K562 (cell line): ENCODE results near the gene CHPF2. TPM values are rescaled to one million over a fixed set of nuclear protein-coding genes. Genes with fewer than 3 reads are reported as not detected.

Source experiments
- ATAC-seq: fragments of 200-7000 bp; cut with Tn5 transposase; 3 replicates; pipeline ENCODE4 v1.9.1; 2020; ENCODE audit warnings: moderate library complexity
- BruUV-seq: library from RNA; stranded (reverse); fragments of 400-500 nt; replicated peaks from 2 replicates; lab custom pipeline; 2021; lab: Mats Ljungman, UMichigan
- CTCF ChIA-PET: fragments of 300-600 bp; formaldehyde crosslinking; extraction: SDS; loops from one replicate; lab custom pipeline; 2021; ENCODE audit warnings: low intra/inter-chr PET ratio; lab: Yijun Ruan, JAX
- POLR2A ChIA-PET: fragments of 300-600, 350-650 bp; sonication (Branson Sonifier 250); formaldehyde crosslinking; extraction: SDS; loops from one replicate; lab custom pipeline; 2021; ENCODE audit warnings: antibody characterized with exemption, inconsistent platforms; lab: Yijun Ruan, JAX
- DNase-seq, 4 experiments: peaks; one replicate each; pipeline versions ENCODE4 v3.0.0 to v3.0.0-alpha.2; 2011 to 2018; ENCODE audit warnings: low spot score in 3 of 4, mixed read lengths in 3 of 4; ENCODE audit errors: extremely low read depth in 1 of 4
- FAIRE-seq: peaks from 2 replicates; lab custom pipeline; 2011; peaks lifted over from hg19 to GRCh38; lab: Jason Lieb, UNC
- H2AFZ ChIP-seq: 2 replicates; pipeline ENCODE4 v1.6.0; 2011; ENCODE audit warnings: low read depth, low read length, control low read depth, inconsistent platforms
- H3K27ac ChIP-seq: fragments of 200-600 bp; 3 replicates; pipeline ENCODE4 v1.8.0; 2011; ENCODE audit warnings: low read depth, mild to moderate bottlenecking, control low read depth, inconsistent platforms, low read length, moderate library complexity, mixed read lengths; ENCODE audit errors: extremely low read depth
- H3K27me3 ChIP-seq, 2 experiments: fragments of 300-600 bp in 1 of 2; 2 replicates in 1 of 2; 3 replicates in 1 of 2; pipeline versions ENCODE4 v1.6.0 to v1.8.0; 2011; ENCODE audit warnings: inconsistent platforms in 2 of 2, low read length in 2 of 2, mild to moderate bottlenecking in 1 of 2, mixed read lengths in 1 of 2, moderate library complexity in 1 of 2; ENCODE audit not compliant: control insufficient read depth in 2 of 2, insufficient read depth in 2 of 2
- H3K36me3 ChIP-seq: fragments of 300-600 bp; 3 replicates; pipeline ENCODE4 v1.8.0; 2011; ENCODE audit warnings: mild to moderate bottlenecking, low read length, inconsistent platforms; ENCODE audit not compliant: control insufficient read depth, insufficient read depth
- H3K4me1 ChIP-seq, 2 experiments: fragments of 200-600 bp in 1 of 2; replicated peaks in 1 of 2; 2 replicates in 1 of 2; 3 replicates in 1 of 2; pipeline versions ENCODE4 v1.5.1 to v1.8.0; 2011; ENCODE audit warnings: inconsistent platforms in 2 of 2, low read length in 2 of 2, mild to moderate bottlenecking in 1 of 2, mixed read lengths in 1 of 2, moderate library complexity in 1 of 2; ENCODE audit not compliant: control insufficient read depth in 2 of 2, insufficient read depth in 2 of 2
- H3K4me2 ChIP-seq: 2 replicates; pipeline ENCODE4 v1.6.1; 2011; ENCODE audit warnings: low read length, control low read depth, inconsistent platforms, mixed read lengths; ENCODE audit not compliant: insufficient read depth
- H3K4me3 ChIP-seq: fragments of 200-600 bp; sonication (generic), shearing (Covaris generic); 2 replicates; pipeline ENCODE4 v1.5.1; 2016; ENCODE audit warnings: control low read depth, inconsistent platforms
- H3K79me2 ChIP-seq: fragments of 200-600 bp; 3 replicates; pipeline ENCODE4 v1.8.0; 2011; ENCODE audit warnings: low read length, inconsistent platforms; ENCODE audit not compliant: control insufficient read depth, insufficient read depth
- H3K9ac ChIP-seq, 2 experiments: 2 replicates each; pipeline versions ENCODE4 v1.6.0 to v1.6.1; 2011; ENCODE audit warnings: low read depth in 2 of 2, low read length in 2 of 2, control low read depth in 1 of 2, inconsistent platforms in 1 of 2, mild to moderate bottlenecking in 1 of 2, mixed read lengths in 1 of 2; ENCODE audit not compliant: insufficient read depth in 1 of 2
- H3K9me1 ChIP-seq: one replicate; pipeline ENCODE4 v1.6.0; 2011; ENCODE audit warnings: inconsistent platforms, mild to moderate bottlenecking, low read length, moderate library complexity; ENCODE audit not compliant: control insufficient read depth, insufficient read depth
- H3K9me3 ChIP-seq: replicated peaks from 2 replicates; pipeline ENCODE4 v1.5.1; 2011; ENCODE audit warnings: low read depth, low read length, inconsistent platforms; ENCODE audit not compliant: control insufficient read depth, insufficient read depth
- H4K20me1 ChIP-seq: replicated peaks from 2 replicates; pipeline ENCODE4 v1.6.1; 2011; ENCODE audit warnings: low read length, inconsistent platforms, mixed read lengths; ENCODE audit not compliant: control insufficient read depth, insufficient read depth
- ARID2 ChIP-seq: fragments of 450-650 bp; IDR thresholded peaks from 2 replicates; pipeline ENCODE4 v1.6.1; 2017; ENCODE audit warnings: antibody characterized with exemption, mild to moderate bottlenecking
- ASH1L ChIP-seq: fragments of 450-650 bp; IDR thresholded peaks from 2 replicates; pipeline ENCODE4 v1.6.1; 2018; ENCODE audit warnings: borderline replicate concordance, mild to moderate bottlenecking, low read depth; ENCODE audit not compliant: partially characterized antibody
- HNRNPH1 ChIP-seq: fragments of 200-400 bp; formaldehyde crosslinking; optimal IDR thresholded peaks from 2 replicates; pipeline ENCODE3; 2017; ENCODE audit warnings: low read depth, mild to moderate bottlenecking, low read length, moderate library complexity
- MEF2D ChIP-seq: conservative IDR thresholded peaks from 2 replicates; pipeline ENCODE4 v1.6.1; 2016; ENCODE audit warnings: low read depth, missing genetic modification characterization, missing compliant biosample characterization
- SIRT6 ChIP-seq: IDR thresholded peaks from one replicate; pipeline ENCODE4 v1.6.1; 2012; ENCODE audit warnings: low read depth, mild to moderate bottlenecking, control low read depth, inconsistent platforms, low read length, moderate library complexity
- ZKSCAN3 ChIP-seq: fragments of 250-450 bp; sonication (Bioruptor Pico); IDR thresholded peaks from 2 replicates; pipeline ENCODE4 v1.4.0; 2020
- WGBS: fragments of 100-300 bp; shearing (Covaris generic); methylation state at CpG from one replicate; pipeline ENCODE4 v1.1.6; 2016; ENCODE audit warnings: low coverage, mixed read lengths; ENCODE audit not compliant: insufficient coverage; ENCODE audit errors: missing lambda C conversion rate; 5-methylcytosine and 5-hydroxymethylcytosine counted together
- in situ Hi-C: fragments of 300-500 bp; cut with MboI; formaldehyde crosslinking; loops from 4 replicates; pipeline ENCODE4 v1.15.0; 2018; ENCODE audit warnings: inconsistent platforms, mixed read lengths
- intact Hi-C: fragments of 100-400 bp; cut with micrococcal nuclease; formaldehyde crosslinking; loops from 2 replicates; pipeline ENCODE4 v1.14.2; 2022
- polyA plus RNA-seq, 8 experiments: library from polyadenylated mRNA; depleted of rRNA in 4 of 8; stranded (reverse) in 5 of 8; unstranded in 3 of 8; fragments of >200 nt; fragmentation: Nextera tagmentation in 2 of 8; fragmentation: Illumina TruSeq in 1 of 8; extraction: Ambion mirVana in 2 of 8; extraction: Trizol in 1 of 8; gene quantifications; 2 replicates each; pipeline versions ENCODE4 v1.2.1 to v1.2.3, GENCODE V29; 2011 to 2014; ENCODE audit warnings: inconsistent platforms in 1 of 8, missing spikeins in 1 of 8
- total RNA-seq, 7 experiments: library from RNA; depleted of rRNA in 6 of 7; stranded (reverse); fragments of >200 nt in 6 of 7; fragmentation: Illumina TruSeq in 2 of 7; extraction: Trizol in 2 of 7; gene quantifications; 2 replicates each; pipeline versions ENCODE4 v1.2.1 to v1.2.3, GENCODE V29; 2011 to 2021; ENCODE audit warnings: low replicate concordance in 1 of 7
- TF ChIP-seq, protein P1 (sequence below), 2 experiments: fragments of 150-350 bp in 1 of 2; IDR thresholded peaks; 2 replicates each; pipeline ENCODE4 v1.6.1; 2012 to 2016; ENCODE audit warnings: low read depth in 2 of 2, low read length in 2 of 2, mild to moderate bottlenecking in 1 of 2, moderate library complexity in 1 of 2
- TF ChIP-seq, protein P2 (sequence below): fragments of 450-650 bp; IDR thresholded peaks from 2 replicates; pipeline ENCODE4 v1.6.1; 2016

CHPF2 gene
- total and polyA plus RNA-seq, 9 of the 15 experiments (the other 6 are each of a cell fraction or from before 2014, with no cell fraction given): 0.08 to 32.8 (median 10.5) TPM

DNA sequence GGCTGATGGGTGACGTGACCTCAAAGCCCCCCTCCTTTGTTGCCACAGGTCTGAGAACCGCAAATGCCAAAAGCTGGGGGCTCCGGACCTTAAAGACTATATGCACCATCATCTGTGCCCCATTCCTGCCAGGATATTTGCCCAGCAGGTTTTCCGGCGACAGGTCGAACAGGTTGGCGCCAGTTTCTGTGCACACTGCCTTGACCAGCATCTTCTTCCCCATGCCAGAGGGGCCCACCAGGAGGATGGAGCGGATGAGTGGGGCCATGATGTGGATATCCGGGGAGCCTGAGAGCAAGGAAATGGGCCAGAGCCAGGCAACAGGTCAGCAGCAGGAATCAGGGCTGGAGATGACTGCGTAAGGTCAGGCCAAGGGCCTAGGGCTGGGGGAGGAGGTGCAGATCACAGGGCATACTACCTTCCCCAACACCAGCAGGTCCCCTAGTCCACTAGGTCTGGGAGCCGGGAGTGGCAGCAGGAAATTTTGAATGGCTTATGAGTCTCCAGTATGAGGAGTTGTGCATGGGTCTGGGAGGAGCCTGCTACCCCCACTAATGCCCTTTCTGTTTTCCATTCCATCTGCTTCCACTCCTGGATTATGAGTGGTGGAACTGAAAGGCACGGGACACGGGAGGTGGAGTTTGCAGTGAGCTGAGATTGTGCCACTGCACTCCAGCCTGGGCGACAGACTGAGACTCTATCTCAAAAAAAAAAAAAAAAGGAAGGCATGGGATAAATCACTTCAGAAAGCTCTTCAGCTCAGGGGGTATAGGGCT is 38.9 kb upstream of the CHPF2 start (continued):
- TF ChIP-seq, protein P1, sequence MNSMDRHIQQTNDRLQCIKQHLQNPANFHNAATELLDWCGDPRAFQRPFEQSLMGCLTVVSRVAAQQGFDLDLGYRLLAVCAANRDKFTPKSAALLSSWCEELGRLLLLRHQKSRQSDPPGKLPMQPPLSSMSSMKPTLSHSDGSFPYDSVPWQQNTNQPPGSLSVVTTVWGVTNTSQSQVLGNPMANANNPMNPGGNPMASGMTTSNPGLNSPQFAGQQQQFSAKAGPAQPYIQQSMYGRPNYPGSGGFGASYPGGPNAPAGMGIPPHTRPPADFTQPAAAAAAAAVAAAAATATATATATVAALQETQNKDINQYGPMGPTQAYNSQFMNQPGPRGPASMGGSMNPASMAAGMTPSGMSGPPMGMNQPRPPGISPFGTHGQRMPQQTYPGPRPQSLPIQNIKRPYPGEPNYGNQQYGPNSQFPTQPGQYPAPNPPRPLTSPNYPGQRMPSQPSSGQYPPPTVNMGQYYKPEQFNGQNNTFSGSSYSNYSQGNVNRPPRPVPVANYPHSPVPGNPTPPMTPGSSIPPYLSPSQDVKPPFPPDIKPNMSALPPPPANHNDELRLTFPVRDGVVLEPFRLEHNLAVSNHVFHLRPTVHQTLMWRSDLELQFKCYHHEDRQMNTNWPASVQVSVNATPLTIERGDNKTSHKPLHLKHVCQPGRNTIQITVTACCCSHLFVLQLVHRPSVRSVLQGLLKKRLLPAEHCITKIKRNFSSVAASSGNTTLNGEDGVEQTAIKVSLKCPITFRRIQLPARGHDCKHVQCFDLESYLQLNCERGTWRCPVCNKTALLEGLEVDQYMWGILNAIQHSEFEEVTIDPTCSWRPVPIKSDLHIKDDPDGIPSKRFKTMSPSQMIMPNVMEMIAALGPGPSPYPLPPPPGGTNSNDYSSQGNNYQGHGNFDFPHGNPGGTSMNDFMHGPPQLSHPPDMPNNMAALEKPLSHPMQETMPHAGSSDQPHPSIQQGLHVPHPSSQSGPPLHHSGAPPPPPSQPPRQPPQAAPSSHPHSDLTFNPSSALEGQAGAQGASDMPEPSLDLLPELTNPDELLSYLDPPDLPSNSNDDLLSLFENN (IDR thresholded peaks at IDR 0.05; ENCODE audit: low read depth in 2 of 2, low read length in 2 of 2): no peak
- TF ChIP-seq HNRNPH1: no peak
- no peak for TF ChIP-seq SIRT6
- no peak for TF ChIP-seq MEF2D (tag)
- TF ChIP-seq ZKSCAN3 (CRISPR knock-in tag): no peak

DNA sequence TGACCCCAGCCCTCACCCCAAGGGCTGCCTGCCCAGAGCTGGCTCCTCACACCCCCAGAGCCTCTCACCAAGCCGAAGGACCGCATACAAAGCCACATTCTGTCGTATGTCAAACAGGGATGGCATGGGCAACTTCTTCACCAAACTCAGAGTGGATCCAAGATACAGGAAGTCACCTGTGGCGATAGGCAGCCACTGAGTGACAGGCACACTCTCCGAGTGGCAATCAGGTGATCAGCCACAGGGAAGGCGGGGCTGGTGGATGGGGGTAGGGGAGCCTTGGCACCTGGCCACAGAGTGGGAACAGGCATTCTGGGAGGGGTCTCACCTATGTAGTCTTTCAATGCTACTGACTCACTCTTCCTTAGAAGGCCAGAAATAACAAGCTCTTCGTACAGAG is 38.1 kb upstream of the CHPF2 start:
- intact Hi-C loops: loop anchor here (5.0 kb wide), 1 partner anchor 48 kb away; no protein-coding TSS in a partner anchor
- FAIRE-seq (peak; percentile 26), ATAC-seq (no peak), DNase-seq (no peak)
- no peaks in the 10 kb centered on the region for H3K79me2 ChIP-seq
- H3K9me3 ChIP-seq: no peaks in the 10 kb centered on the region
- peaks cover 79 to 92% of the 10 kb centered on the region in 2 experiments for H3K27me3 ChIP-seq
- no peak overlapping the region for H3K27ac ChIP-seq
- TF ChIP-seq ARID2 (no peak), ASH1L (no peak)
- TF ChIP-seq, protein P2, sequence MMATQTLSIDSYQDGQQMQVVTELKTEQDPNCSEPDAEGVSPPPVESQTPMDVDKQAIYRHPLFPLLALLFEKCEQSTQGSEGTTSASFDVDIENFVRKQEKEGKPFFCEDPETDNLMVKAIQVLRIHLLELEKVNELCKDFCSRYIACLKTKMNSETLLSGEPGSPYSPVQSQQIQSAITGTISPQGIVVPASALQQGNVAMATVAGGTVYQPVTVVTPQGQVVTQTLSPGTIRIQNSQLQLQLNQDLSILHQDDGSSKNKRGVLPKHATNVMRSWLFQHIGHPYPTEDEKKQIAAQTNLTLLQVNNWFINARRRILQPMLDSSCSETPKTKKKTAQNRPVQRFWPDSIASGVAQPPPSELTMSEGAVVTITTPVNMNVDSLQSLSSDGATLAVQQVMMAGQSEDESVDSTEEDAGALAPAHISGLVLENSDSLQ: peak; percentile 42
- BruUV-seq: no TSS peak
- peaks cover 0 to 3% of the 10 kb centered on the region in 2 experiments; a peak in 1 of 5 replicates for H3K4me1 ChIP-seq
- no peak overlapping the region for H2AFZ ChIP-seq
- H3K9ac ChIP-seq: peak overlapping the region in 1 of 2 experiments; percentile 1; a peak in 1 of 4 replicates
- H3K4me3 ChIP-seq: no peak overlapping the region
- no peaks in the 10 kb centered on the region for H3K9me1 ChIP-seq
- H3K36me3 ChIP-seq: no peaks in the 10 kb centered on the region
- no peak overlapping the region for H3K4me2 ChIP-seq
- ChIA-PET POLR2A (interaction anchor here (0.5 to 1.8 kb wide), 4 partner anchors 12 to 55 kb away, joined by 3 to 4 read pairs (median 4); no protein-coding TSS in a partner anchor), CTCF (no interaction called here)
- WGBS: under 1% methylated on average over 7 of the region's 7 CpGs
- in situ Hi-C loops: no loop called here
- peaks cover 24% of the 10 kb centered on the region for H4K20me1 ChIP-seq
